ENCODE data around the gene GPR132. TPM values are rescaled to one million over a fixed set of nuclear protein-coding genes. Genes with fewer than 3 reads are reported as not detected.

GPR132 gene
- total and polyA plus RNA-seq, 9 of the 15 experiments (the other 6 are each of a cell fraction or from before 2014, with no cell fraction given): 0.01 to 1.1 (median 0.25) TPM; not detected in 1

GRCh38 chr14:105086833-105087307, 21.6 kb upstream of the GPR132 start (continued):
- TF ChIP-seq KDM4B (IDR thresholded peaks at IDR 0.05; ENCODE audit: borderline replicate concordance in 2 of 2, low read depth in 1 of 2): no peak
- no peak for TF ChIP-seq ZSCAN29 (IDR thresholded peaks at IDR 0.05)
- TF ChIP-seq ILK (tag; IDR thresholded peaks at IDR 0.05; ENCODE audit: borderline replicate concordance, low read depth): no peak
- TF ChIP-seq RNF2 (IDR thresholded peaks at IDR 0.05): 0 out of 2 replicates have a peak, but pooled peaks have one; percentile 18
- TF ChIP-seq RAD21 (CRISPR knock-in tag; conservative IDR thresholded peaks at IDR 0.05 in 1 of 2, IDR thresholded peaks at IDR 0.05 in 1 of 2): peak; percentile 74 to 82
- TF ChIP-seq PHF20 (IDR thresholded peaks at IDR 0.05; ENCODE audit: partially characterized antibody): peak; percentile 55
- TF ChIP-seq ARID2 (IDR thresholded peaks at IDR 0.05): no peak
- no peak for TF ChIP-seq TBP (optimal IDR thresholded peaks at IDR 0.05; ENCODE audit: low read depth, low read length)
- TF ChIP-seq ELF1 (tag; IDR thresholded peaks at IDR 0.05): peak; percentile 73
- no peak for TF ChIP-seq ID3 (CRISPR knock-in tag; IDR thresholded peaks at IDR 0.05)
- no peak for TF ChIP-seq ID3 (tag; IDR thresholded peaks at IDR 0.05)
- 0 out of 2 replicates have a peak, but pooled peaks have one; percentile 58 for TF ChIP-seq XRCC5 (IDR thresholded peaks at IDR 0.05; ENCODE audit: low read depth, low read length)
- no peak for TF ChIP-seq CHAMP1 (IDR thresholded peaks at IDR 0.05)
- TF ChIP-seq UBTF (IDR thresholded peaks at IDR 0.05; ENCODE audit: borderline replicate concordance in 1 of 2, low read depth in 2 of 2, low read length in 2 of 2): peak; percentile 25 to 80; a peak in 2 of 4 replicates
- TF ChIP-seq TRIM25 (IDR thresholded peaks at IDR 0.05; ENCODE audit: borderline replicate concordance): no peak
- TF ChIP-seq XRCC3 (IDR thresholded peaks at IDR 0.05): no peak
- peak; percentile 58 for TF ChIP-seq VEZF1 (CRISPR knock-in tag; IDR thresholded peaks at IDR 0.05)
- no peak for TF ChIP-seq ZBTB34 (CRISPR knock-in tag; IDR thresholded peaks at IDR 0.05)

Measured in K562 (cell line).